ENCODE results near the gene JAK2.

JAK2 gene

DNA sequence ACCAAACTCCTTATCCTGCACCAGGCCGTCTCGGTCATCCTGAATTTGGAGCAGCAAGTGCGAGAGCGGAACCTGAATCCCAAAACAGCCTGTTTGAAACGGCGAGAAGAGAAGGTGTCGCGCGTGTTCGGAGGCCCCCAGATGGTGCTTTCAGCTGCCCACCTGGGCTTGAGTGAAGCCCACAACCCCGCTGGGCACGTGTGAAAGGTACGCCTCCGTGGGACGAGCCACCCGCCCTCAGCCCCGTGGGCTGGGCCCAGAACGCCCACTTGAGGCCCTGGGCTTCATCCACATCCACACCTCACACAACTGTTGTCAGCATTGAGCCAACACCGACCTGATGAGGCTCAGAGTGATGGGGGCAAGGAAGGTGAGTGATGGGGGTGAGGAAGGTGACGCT, 127.6 kb downstream of the JAK2 start:
- Histone ChIP-seq H3K27me3 (ENCODE audit: control insufficient read depth, low read length) (no peaks in the 10 kb centered on the region), H3F3A (ENCODE audit: control insufficient read depth, insufficient read depth) (no peaks in the 10 kb centered on the region), H3K4me2 (ENCODE audit: low read length) (no peak overlapping the region), H3K9me3 (ENCODE audit: control insufficient read depth, insufficient read depth, low read length) (peaks cover 10% of the 10 kb centered on the region; the same call in 1 of the 2 replicates), H3K9me2 (replicated peaks; ENCODE audit: control insufficient read depth, low read length) (no peaks in the 10 kb centered on the region), H3K4me3 (ENCODE audit: low read length) (no peak overlapping the region), H3K27ac (ENCODE audit: low read depth, low read length) (no peak overlapping the region), H4K20me1 (ENCODE audit: control insufficient read depth, insufficient read depth, low read depth, low read length) (no peaks in the 10 kb centered on the region), H3K36me3 (ENCODE audit: control insufficient read depth, low read length) (no peaks in the 10 kb centered on the region), H3K79me2 (ENCODE audit: control insufficient read depth, low read length) (no peaks in the 10 kb centered on the region), H3K4me1 (ENCODE audit: control insufficient read depth, low read length) (no peaks in the 10 kb centered on the region)
- no peak for TF ChIP-seq EZH2phosphoT487 (IDR thresholded peaks at IDR 0.05; ENCODE audit: borderline replicate concordance, low read length)
- TF ChIP-seq, protein P1, sequence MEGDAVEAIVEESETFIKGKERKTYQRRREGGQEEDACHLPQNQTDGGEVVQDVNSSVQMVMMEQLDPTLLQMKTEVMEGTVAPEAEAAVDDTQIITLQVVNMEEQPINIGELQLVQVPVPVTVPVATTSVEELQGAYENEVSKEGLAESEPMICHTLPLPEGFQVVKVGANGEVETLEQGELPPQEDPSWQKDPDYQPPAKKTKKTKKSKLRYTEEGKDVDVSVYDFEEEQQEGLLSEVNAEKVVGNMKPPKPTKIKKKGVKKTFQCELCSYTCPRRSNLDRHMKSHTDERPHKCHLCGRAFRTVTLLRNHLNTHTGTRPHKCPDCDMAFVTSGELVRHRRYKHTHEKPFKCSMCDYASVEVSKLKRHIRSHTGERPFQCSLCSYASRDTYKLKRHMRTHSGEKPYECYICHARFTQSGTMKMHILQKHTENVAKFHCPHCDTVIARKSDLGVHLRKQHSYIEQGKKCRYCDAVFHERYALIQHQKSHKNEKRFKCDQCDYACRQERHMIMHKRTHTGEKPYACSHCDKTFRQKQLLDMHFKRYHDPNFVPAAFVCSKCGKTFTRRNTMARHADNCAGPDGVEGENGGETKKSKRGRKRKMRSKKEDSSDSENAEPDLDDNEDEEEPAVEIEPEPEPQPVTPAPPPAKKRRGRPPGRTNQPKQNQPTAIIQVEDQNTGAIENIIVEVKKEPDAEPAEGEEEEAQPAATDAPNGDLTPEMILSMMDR (IDR thresholded peaks at IDR 0.05; ENCODE audit: low read depth, low read length, poor library complexity, severe bottlenecking), result no peak

DNA sequence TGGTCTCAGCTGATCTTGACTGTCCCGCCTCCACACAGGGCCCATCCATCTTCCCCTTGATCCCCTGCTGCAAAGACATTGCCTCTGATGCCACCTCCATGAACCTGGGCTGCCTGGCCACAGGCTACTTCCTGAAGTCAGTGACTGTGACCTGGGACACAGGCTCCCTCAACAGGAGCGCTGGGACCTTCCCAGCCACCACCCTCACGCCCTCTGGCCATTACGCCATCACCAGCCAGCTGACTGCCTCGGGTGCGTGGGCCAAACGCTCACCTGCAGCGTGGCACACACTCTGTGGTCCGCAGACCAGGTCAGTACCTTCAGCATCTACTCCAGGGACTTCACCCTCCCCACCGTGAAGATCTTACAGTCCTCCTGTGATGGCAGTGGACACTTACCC, 128.5 kb downstream of the JAK2 start:
- Histone ChIP-seq H3K9me2 (replicated peaks; ENCODE audit: control insufficient read depth, low read length) (no peaks in the 10 kb centered on the region), H3K4me3 (ENCODE audit: low read length) (no peak overlapping the region), H3K36me3 (ENCODE audit: control insufficient read depth, low read length) (no peaks in the 10 kb centered on the region), H3K79me2 (ENCODE audit: control insufficient read depth, low read length) (no peaks in the 10 kb centered on the region), H3F3A (ENCODE audit: control insufficient read depth, insufficient read depth) (no peaks in the 10 kb centered on the region), H3K4me2 (ENCODE audit: low read length) (no peak overlapping the region), H4K20me1 (ENCODE audit: control insufficient read depth, insufficient read depth, low read depth, low read length) (no peaks in the 10 kb centered on the region), H3K27me3 (ENCODE audit: control insufficient read depth, low read length) (no peaks in the 10 kb centered on the region), H3K9me3 (ENCODE audit: control insufficient read depth, insufficient read depth, low read length) (peaks cover 10% of the 10 kb centered on the region; the same call in 1 of the 2 replicates), H3K4me1 (ENCODE audit: control insufficient read depth, low read length) (no peaks in the 10 kb centered on the region), H3K27ac (ENCODE audit: low read depth, low read length) (no peak overlapping the region)
- TF ChIP-seq, protein P1 (IDR thresholded peaks at IDR 0.05; ENCODE audit: low read depth, low read length, poor library complexity, severe bottlenecking), result no peak
- TF ChIP-seq EZH2phosphoT487 (IDR thresholded peaks at IDR 0.05; ENCODE audit: borderline replicate concordance, low read length), result no peak

DNA sequence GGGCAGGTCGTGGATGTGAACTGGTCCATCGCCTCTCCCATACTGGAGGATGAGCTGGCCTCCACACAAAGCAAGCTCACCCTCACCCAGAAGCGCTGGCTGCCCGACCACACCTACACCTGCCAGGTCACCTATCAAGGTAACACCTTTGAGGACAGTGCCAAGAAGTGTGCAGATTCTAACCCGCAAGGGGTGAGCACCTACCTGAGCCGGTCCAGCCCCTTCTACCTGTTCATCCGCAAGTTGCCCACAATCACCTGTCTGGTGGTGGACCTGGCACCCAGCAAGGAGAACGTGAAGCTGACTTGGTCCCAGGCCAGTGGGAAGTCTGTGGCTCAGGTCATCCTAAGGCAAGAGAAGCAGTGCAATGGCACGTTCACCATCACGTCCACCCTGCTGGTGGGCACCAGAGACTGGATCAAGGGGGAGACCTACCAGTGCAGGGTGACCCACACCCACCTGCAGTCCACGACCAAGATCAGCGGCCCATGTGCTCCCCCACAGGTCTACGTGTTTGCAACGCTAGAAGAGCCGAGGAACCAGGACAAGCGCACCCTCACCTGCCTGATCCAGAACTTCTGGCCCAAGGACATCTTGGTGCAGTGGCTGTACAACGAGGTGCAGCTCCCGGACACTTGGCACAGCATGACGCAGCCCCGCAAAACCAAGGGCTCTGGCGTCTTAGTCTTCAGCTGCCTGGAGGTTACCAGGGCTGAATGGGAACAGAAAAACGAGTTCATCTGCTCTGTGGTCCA, 129.1 kb downstream of the JAK2 start:
- Histone ChIP-seq H3K9me2 (replicated peaks; ENCODE audit: control insufficient read depth, low read length) (no peaks in the 10 kb centered on the region), H3F3A (ENCODE audit: control insufficient read depth, insufficient read depth) (no peaks in the 10 kb centered on the region), H3K9me3 (ENCODE audit: control insufficient read depth, insufficient read depth, low read length) (peaks cover 10% of the 10 kb centered on the region; the same call in 1 of the 2 replicates), H3K79me2 (ENCODE audit: control insufficient read depth, low read length) (no peaks in the 10 kb centered on the region), H3K4me3 (ENCODE audit: low read length) (no peak overlapping the region), H3K36me3 (ENCODE audit: control insufficient read depth, low read length) (no peaks in the 10 kb centered on the region), H3K27me3 (ENCODE audit: control insufficient read depth, low read length) (no peaks in the 10 kb centered on the region), H3K4me2 (ENCODE audit: low read length) (no peak overlapping the region), H3K27ac (ENCODE audit: low read depth, low read length) (no peak overlapping the region), H3K4me1 (ENCODE audit: control insufficient read depth, low read length) (no peaks in the 10 kb centered on the region), H4K20me1 (ENCODE audit: control insufficient read depth, insufficient read depth, low read depth, low read length) (no peaks in the 10 kb centered on the region)
- TF ChIP-seq, protein P1 (IDR thresholded peaks at IDR 0.05; ENCODE audit: low read depth, low read length, poor library complexity, severe bottlenecking), result no peak
- no peak for TF ChIP-seq EZH2phosphoT487 (IDR thresholded peaks at IDR 0.05; ENCODE audit: borderline replicate concordance, low read length)

All from DOHH2 (cell line).